HG03457 (cell line): Measurements from ENCODE around the gene CTNNA3.
"Not testable (repeated sequence)": the region's sequence is repeated elsewhere in the genome, so short reads cannot be mapped to it uniquely, and the experiment has no call there.

ENCODE experiments used
- ATAC-seq: cut with Tn5 transposase; IDR thresholded peaks from one replicate; pipeline ENCODE4 v1.9.1; 2021; ENCODE audit warnings: moderate number of reproducible peaks; ENCODE audit not compliant: unreplicated experiment

CTNNA3 gene

GRCh38 chr10:67519434-67519833 is 176.6 kb downstream of the CTNNA3 start:
- no peak for ATAC-seq

GRCh38 chr10:67518756-67519155 is 177.2 kb downstream of the CTNNA3 start:
- no peak for ATAC-seq

- ATAC-seq, result no peak
These were observed 178.0 kb downstream of the CTNNA3 start for GRCh38 chr10:67518043-67518442.

DNA sequence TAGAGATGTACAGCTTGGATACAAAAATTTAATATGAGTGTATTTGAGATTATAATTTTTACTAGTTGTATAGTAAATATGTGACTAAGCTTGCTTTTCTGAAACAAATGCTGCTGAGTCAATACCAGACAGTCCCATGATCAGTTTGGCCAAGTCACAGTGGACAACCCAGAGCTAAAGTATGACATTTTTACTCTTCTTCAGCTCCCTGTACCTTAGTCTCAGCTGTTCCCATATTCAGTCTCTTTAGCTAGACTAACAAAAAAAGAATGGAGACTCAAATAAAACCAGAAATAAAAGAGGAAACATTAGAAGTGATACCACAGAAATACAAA is 189.3 kb downstream of the CTNNA3 start:
- no peak for ATAC-seq

DNA sequence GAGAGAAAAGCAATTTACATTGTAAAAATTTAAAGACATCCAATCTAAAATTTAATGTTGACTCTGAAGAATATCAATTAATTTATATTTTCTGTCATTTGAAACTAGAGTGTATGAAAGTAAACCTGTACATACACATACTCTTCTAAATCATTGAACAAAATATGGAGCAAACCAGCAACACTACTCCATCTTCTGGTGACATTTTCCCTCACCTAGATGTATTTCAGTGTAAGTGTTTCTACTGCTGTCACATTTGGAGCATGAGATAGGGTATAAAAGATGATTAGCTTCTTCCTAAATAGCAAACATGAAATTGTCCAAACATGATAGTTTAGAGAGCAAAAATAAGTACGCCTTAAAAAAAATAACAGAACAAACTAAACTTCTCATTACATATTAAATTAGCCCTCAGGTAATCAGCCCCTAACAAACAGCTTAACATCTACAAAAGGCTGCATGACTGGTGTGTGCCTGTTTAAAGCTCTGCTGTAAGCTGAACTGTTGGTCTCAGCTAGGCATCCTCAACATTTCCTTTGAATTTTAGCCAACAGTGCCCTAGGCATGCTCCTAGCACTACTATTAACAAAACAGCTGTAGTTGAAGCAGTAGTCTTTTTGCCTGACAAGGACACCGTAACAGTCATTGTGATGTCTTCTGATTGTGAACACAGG is 189.8 kb downstream of the CTNNA3 start:
- ATAC-seq, result no peak

DNA sequence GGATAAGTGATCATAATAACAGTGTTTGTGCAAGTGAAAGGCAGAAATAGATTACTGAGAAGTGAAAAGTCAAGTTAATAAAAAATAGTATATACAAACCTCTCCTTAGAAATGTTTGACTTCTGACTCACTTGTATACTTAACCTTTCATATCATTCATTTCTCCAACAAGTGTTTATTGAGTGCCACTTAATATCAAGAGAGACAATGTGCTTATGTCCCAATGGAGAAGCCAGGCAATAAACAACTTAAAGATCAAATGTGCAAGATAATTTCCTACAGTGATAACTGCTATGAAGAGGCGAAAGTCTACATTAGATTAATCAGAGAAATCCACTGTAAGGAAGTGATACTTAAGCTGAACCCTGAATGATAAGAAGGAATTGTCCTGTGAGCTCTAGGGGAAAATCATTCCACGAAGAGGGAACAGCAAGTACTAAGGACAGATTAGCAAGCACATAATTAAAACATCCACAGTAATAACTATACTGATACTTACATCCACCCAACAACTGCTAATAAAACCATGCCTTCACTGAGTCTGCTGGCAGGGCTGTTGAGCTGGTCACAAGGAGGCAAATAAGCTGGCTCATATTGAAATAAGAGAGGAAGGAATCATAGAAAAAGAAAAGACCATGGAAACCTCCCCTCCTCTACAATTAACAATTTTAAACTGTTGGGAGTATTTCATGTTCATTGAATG is 203.5 kb downstream of the CTNNA3 start:
- no peak for ATAC-seq

GRCh38 chr10:67487906-67488619 is 207.9 kb downstream of the CTNNA3 start:
- ATAC-seq, result no peak

GRCh38 chr10:67487199-67487598 is 208.8 kb downstream of the CTNNA3 start:
- ATAC-seq, result no peak

DNA sequence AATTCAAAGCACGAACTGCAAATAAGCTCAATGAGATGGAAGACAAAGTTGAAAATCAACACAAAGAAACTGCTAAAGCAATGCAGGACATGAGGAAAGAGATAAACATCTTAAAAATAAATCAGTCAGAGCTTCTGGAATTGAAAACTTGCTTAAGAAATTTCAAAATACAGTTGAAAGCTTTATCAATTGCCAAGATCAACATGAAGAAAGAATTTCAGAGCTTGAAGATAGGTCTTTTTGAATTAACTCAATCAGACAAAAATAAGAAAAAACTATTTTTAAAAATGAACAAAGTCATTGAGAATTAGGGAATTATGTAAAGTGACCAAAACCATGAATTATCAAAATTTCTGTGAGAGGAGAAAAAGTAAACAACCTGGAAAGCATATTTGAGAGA is 218.1 kb downstream of the CTNNA3 start:
- no peak for ATAC-seq

DNA sequence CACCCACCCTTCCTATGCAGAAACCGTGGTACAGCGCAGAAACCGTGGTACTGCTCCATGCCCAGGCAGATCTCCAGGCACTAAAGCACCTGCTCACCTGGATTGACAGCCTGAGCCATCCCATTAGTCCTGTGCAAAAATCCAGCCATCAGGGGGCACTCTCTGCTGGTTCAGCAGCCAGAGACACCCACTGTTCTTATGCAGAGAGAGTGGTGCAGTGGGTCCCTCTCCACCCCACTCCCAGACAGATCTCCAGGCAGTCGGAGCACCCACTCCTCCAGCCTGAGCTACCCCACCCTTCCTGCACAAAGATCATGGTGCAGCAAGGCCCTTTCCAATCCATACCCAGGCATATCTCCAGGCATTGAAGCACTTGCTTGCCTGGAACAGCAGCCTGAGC is 219.8 kb downstream of the CTNNA3 start:
- ATAC-seq, result no peak

- no peak for ATAC-seq
These were observed 222.0 kb downstream of the CTNNA3 start for GRCh38 chr10:67473850-67474633.

GRCh38 chr10:67471022-67471421 is 225.0 kb downstream of the CTNNA3 start:
- ATAC-seq, result no peak

GRCh38 chr10:67464278-67464677 is 231.7 kb downstream of the CTNNA3 start:
- ATAC-seq, result no peak

- no peak for ATAC-seq
These were observed 243.1 kb downstream of the CTNNA3 start for GRCh38 chr10:67452892-67453291.

- no peak for ATAC-seq
These were observed 257.2 kb downstream of the CTNNA3 start for GRCh38 chr10:67438605-67439304.

DNA sequence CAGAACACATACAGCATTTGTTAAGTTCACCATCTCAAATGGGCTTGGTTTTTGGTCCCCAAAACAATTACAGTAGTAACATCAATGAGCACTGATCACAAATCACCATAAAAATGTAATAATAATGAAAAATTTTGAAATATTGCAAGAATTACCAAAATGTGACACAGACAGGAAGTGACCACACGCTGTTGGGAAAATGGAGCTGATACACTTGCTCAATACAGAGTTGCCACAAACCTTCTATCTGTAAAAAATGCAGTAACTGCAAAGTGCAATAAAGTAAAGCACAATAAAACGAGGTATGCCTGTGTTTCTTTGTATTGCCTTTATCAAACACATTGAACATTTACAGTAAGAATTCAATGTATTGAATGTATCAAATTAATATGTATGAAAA is 262.7 kb downstream of the CTNNA3 start:
- ATAC-seq, result no peak

DNA sequence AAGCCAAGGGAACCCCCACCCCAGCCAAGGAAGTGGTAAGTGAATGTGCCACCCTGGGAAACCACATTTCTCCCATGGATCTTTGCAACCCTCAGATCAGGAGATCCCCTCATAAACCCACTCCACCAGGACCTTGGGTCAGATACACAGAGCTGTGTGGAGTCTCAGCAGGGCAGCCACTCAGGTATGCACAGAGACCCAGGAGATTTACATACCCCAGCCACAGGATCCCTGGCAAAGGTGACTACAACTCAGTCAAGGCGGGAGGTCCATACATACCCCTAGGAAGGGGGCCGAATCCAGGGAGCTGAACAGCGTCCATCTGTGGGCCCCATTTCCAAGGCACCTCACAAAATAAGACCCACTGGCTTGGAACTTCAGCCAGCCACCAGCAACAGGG is 293.4 kb downstream of the CTNNA3 start:
- ATAC-seq, result no peak

- no peak for ATAC-seq
These were observed 294.3 kb downstream of the CTNNA3 start for GRCh38 chr10:67401711-67402110.

DNA sequence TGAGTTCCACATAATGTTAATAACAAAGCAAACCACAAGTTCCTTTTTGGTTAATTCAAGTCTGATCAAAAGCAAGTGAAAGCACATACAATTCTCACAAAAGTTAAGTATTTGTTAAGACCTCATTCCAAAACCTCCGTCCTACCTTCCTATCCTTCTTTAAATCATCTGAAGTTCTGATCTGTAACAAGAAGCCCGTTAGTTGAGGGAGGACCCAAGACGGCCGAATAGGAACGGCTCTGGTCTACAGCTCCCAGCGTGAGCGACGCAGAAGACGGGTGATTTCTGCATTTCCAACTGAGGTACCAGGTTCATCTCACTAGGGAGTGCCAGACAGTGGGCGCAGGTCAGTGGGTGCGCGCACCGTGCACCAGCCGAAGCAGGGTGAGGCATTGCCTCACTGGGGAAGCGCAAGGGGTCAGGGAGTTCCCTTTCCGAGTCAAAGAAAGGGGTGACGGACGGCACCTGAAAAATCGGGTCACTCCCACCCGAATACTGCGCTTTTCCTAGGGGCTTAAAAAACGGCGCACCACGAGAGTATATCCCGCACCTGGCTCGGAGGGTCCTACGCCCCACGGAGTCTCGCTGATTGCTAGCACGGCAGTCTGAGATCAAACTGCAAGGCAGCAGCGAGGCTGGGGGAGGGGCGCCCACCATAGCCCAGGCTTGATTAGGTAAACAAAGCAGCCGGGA is 309.0 kb downstream of the CTNNA3 start:
- ATAC-seq, result not testable (repeated sequence)

DNA sequence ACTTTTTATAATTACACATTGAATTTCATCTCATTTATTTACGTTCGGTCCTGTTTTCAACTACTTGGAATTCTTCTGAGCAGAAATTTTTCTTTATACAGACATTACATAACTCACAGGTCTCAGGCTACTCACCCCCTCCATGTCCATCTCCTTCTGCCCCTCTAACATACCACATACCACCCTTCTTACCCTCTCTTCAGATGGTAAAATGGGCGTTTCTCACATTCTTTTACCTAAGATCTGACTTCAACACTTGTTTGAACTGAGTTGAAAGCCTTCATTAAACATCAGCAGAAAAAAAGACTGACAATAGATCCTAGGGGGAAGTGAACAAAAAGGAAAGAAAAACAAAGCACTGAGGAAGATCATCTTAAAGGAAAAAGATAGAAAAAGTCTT is 309.7 kb downstream of the CTNNA3 start:
- no peak for ATAC-seq
